Thyroid gland (tissue), 4 donors: ENCODE results near the gene SYNE3. TPM values are rescaled to one million over a fixed set of nuclear protein-coding genes. Genes with fewer than 3 reads are reported as not detected.

Experiments used
- DNase-seq, 2 donors: peaks; one replicate each; pipeline ENCODE4 v3.0.0-alpha.2; 2019
- H3K27ac ChIP-seq, 3 donors: fragments of 200-600 bp; sonication (generic); 1 replicate in 2 of 3; 2 replicates in 1 of 3; pipeline ENCODE4 v1.5.1; 2016 to 2019; ENCODE audit warnings: mild to moderate bottlenecking in 1 of 3, moderate library complexity in 1 of 3
- H3K27me3 ChIP-seq: fragments of 200-600 bp; sonication (generic); one replicate; pipeline ENCODE4 v1.5.1; 2019
- H3K36me3 ChIP-seq, 2 donors: fragments of 200-600 bp; sonication (generic); one replicate each; pipeline ENCODE4 v1.5.1; 2016 to 2019
- H3K4me1 ChIP-seq, 2 donors: fragments of 200-600 bp; sonication (generic); one replicate each; pipeline ENCODE4 v1.5.1; 2017 to 2019
- H3K4me3 ChIP-seq, 3 donors: fragments of 200-600 bp; sonication (generic); replicated peaks in 1 of 3; 1 replicate in 2 of 3; 2 replicates in 1 of 3; pipeline ENCODE4 v1.5.1; 2016; ENCODE audit warnings: mild to moderate bottlenecking in 1 of 3
- H3K9me3 ChIP-seq: fragments of 200-600 bp; sonication (generic); one replicate; pipeline ENCODE4 v1.5.1; 2017
- POLR2A ChIP-seq, 2 donors: fragments of 450-650 bp; IDR thresholded peaks; one replicate each; pipeline ENCODE4 v1.6.1; 2017; ENCODE audit warnings: antibody characterized with exemption in 2 of 2, mild to moderate bottlenecking in 2 of 2, moderate library complexity in 1 of 2
- WGBS, 2 donors: methylation state at CpG; one replicate each; pipeline ENCODE4 v1.1.5; 2017; 5-methylcytosine and 5-hydroxymethylcytosine counted together
- intact Hi-C: fragments of 100-400 bp; cut with DNase I; formaldehyde crosslinking; loops from one replicate; pipeline ENCODE4 v1.15.1; 2023
- total RNA-seq, 4 donors: library from RNA; depleted of rRNA; stranded (reverse); fragments of >200 nt; gene quantifications; one replicate each; pipeline ENCODE4 v1.2.3, GENCODE V29; 2016
- TF ChIP-seq, protein P1 (sequence below), 6 experiments: fragments of 200-600 bp in 3 of 6; fragments of 450-650 bp in 3 of 6; sonication (generic) in 3 of 6; IDR thresholded peaks; one replicate each; pipeline ENCODE4 v1.5.1; 2016 to 2019; ENCODE audit warnings: antibody characterized with exemption in 6 of 6, mild to moderate bottlenecking in 2 of 6, inconsistent platforms in 1 of 6, moderate library complexity in 1 of 6

SYNE3 gene
- total RNA-seq, 4 donors from 2014 or later: 9.7 to 21.9 (median 17.6) TPM

DNA sequence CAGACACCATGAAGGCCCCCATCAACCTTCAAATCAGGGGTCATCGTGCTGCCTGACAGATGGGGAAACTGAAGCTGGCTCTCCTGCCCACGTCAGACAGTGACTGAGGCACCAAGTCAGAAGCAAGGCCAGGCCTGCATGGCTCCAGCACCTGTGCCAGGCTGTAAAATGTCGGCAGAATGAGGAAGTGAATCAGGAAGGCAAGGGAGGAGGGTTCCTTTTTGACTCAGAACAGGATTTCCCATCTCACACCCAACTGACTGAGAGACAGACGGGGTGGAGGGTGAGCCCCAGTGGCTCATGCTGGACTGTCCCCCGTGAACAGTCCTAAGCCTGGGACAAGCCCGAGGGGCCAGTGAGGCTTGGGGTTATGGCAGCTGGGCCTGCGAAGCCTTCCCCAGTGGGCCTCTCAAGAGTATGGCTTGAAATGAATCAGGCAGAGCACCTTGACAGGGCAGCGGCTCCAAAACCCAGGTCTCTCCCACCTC lies 20.9 kb downstream of the SYNE3 start:
- Histone ChIP-seq H3K9me3 (no peaks in the 10 kb centered on the region), H3K27ac (peak overlapping the region in 2 of 3 donors; percentile 19 to 54), H3K4me1 (peaks cover 31 to 41% of the 10 kb centered on the region in 2 donors), H3K27me3 (no peaks in the 10 kb centered on the region), H3K4me3 (no peak overlapping the region), H3K36me3 (no peaks in the 10 kb centered on the region)
- 92 to 94% methylated on average over 6 to 8 of the region's 8 CpGs for WGBS, 2 donors
- intact Hi-C loops: no loop called here
- no peak for DNase-seq
- TF ChIP-seq, protein P1, sequence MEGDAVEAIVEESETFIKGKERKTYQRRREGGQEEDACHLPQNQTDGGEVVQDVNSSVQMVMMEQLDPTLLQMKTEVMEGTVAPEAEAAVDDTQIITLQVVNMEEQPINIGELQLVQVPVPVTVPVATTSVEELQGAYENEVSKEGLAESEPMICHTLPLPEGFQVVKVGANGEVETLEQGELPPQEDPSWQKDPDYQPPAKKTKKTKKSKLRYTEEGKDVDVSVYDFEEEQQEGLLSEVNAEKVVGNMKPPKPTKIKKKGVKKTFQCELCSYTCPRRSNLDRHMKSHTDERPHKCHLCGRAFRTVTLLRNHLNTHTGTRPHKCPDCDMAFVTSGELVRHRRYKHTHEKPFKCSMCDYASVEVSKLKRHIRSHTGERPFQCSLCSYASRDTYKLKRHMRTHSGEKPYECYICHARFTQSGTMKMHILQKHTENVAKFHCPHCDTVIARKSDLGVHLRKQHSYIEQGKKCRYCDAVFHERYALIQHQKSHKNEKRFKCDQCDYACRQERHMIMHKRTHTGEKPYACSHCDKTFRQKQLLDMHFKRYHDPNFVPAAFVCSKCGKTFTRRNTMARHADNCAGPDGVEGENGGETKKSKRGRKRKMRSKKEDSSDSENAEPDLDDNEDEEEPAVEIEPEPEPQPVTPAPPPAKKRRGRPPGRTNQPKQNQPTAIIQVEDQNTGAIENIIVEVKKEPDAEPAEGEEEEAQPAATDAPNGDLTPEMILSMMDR (IDR thresholded peaks at IDR 0.05): no peak
- no peak for TF ChIP-seq POLR2A (IDR thresholded peaks at IDR 0.05)

DNA sequence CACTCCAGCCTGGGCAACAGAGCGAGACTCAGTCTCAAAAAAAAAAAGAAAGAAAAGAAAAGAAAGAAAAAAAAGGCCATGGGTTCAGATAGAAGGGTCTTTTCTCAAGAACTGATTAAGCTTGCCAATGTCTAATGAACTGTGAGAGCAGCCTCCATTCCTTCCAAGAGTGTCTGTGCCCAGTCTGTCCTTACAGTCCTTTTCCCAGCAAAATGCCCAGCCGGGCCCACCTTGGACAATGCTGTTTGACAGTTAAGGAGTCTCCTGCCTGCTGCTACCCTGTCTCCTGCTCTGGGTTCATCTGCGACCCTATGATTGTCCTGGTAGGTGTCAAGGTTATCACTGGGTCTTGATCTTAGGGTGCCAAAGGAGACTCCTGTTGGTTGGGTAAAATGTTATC lies 21.4 kb downstream of the SYNE3 start:
- Histone ChIP-seq H3K27me3 (no peaks in the 10 kb centered on the region), H3K4me1 (peaks cover 31 to 45% of the 10 kb centered on the region in 2 donors), H3K27ac (no peak overlapping the region), H3K4me3 (no peak overlapping the region), H3K9me3 (no peaks in the 10 kb centered on the region), H3K36me3 (no peaks in the 10 kb centered on the region)
- TF ChIP-seq, protein P1 (IDR thresholded peaks at IDR 0.05): no peak
- no peak for TF ChIP-seq POLR2A (IDR thresholded peaks at IDR 0.05)
- no peak for DNase-seq
- WGBS, 2 donors: 89 to 98% methylated on average over 3 of the region's 3 CpGs
- intact Hi-C loops: no loop called here

DNA sequence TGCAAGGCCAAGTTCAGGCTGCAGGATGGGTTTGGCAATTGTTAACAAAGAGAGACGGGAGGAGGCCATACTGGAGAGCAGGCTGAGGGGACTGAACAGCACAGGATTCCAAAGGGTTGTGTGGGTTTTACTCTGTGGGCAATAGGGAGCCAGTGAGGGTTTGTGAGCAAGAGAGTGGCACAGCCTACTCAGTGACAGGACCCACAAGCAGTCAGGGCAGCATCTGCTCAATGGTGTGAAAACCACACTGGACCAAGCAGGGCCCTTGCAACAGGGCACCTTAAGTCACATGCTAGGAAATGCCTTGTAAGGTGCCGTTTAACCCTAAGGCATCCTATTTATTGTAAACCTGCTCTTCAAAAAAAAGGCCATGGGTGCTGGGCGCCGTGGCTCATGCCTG lies 22.0 kb downstream of the SYNE3 start:
- peaks cover 31 to 49% of the 10 kb centered on the region in 2 donors for H3K4me1 ChIP-seq
- H3K27me3 ChIP-seq: no peaks in the 10 kb centered on the region
- TF ChIP-seq, protein P1 (IDR thresholded peaks at IDR 0.05): no peak
- TF ChIP-seq POLR2A (IDR thresholded peaks at IDR 0.05): no peak
- DNase-seq: no peak
- no peak overlapping the region for H3K4me3 ChIP-seq
- intact Hi-C loops: no loop called here
- WGBS, 2 donors: 84 to 90% methylated on average over 4 of the region's 4 CpGs
- H3K27ac ChIP-seq: no peak overlapping the region
- no peaks in the 10 kb centered on the region for H3K36me3 ChIP-seq
- no peaks in the 10 kb centered on the region for H3K9me3 ChIP-seq

DNA sequence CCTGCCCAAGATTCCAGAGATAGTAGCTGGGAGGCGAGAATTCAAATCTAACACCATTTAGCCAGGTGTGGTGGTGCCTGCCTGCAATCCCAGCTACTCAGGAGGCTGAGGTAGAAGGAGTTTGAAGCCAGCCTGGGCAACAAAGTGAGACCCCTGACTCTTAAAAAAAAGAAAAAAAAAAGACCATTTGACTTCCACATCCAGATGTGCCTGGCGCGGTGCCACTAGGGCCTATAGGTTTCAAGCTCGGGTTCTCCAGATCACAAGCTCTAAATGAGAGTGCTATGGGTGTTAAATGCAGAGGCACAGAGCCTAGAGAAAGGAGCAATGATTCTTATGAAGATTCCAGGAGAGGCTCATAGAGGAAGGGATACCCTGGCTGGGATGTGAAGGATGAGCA lies 22.5 kb downstream of the SYNE3 start:
- Histone ChIP-seq H3K27ac (no peak overlapping the region), H3K36me3 (no peaks in the 10 kb centered on the region), H3K27me3 (no peaks in the 10 kb centered on the region), H3K9me3 (no peaks in the 10 kb centered on the region), H3K4me3 (no peak overlapping the region), H3K4me1 (peaks cover 35 to 52% of the 10 kb centered on the region in 2 donors)
- no peak for DNase-seq
- WGBS, 2 donors: 87 to 91% methylated on average over 4 of the region's 4 CpGs
- intact Hi-C loops: no loop called here
- TF ChIP-seq, protein P1 (IDR thresholded peaks at IDR 0.05): no peak
- TF ChIP-seq POLR2A (IDR thresholded peaks at IDR 0.05): no peak

DNA sequence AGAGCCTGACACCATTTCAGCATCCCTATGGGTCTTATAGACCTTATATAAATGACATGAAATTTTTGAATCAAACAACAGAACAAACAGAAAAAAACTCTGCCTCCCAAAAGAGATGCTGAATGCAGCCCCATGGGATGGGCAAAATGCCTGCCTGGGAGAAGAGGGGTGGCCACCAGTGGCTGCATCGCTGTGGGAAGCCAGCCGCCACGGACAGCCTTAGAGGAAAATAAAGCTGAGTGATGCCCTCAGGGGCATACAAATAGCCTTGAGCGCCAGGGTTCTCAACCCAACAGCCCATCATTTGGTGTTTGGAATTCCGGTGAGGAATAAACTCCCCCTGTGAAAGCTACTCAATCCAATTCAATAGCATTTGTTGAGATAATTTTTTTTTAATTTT lies 22.9 kb downstream of the SYNE3 start:
- 95 to 96% methylated on average over 5 of the region's 5 CpGs for WGBS, 2 donors
- Histone ChIP-seq H3K9me3 (no peaks in the 10 kb centered on the region), H3K27me3 (no peaks in the 10 kb centered on the region), H3K36me3 (no peaks in the 10 kb centered on the region), H3K4me1 (peaks cover 36 to 51% of the 10 kb centered on the region in 2 donors), H3K27ac (no peak overlapping the region), H3K4me3 (no peak overlapping the region)
- DNase-seq: no peak
- intact Hi-C loops: no loop called here
- TF ChIP-seq, protein P1 (IDR thresholded peaks at IDR 0.05): no peak
- no peak for TF ChIP-seq POLR2A (IDR thresholded peaks at IDR 0.05)
